ENCODE results near the gene AUTS2.

The AUTS2 gene

GRCh38 chr7:69808391-69808790, 210.1 kb downstream of the AUTS2 start:
- no peak for TF ChIP-seq CTCF (conservative IDR thresholded peaks at IDR 0.05; ENCODE audit: low read length)
- DNase-seq (ENCODE audit: low read depth) = peak; percentile 81
- no peak overlapping the region for H3K4me3 ChIP-seq (ENCODE audit: low read length)

- H3K4me3 ChIP-seq (ENCODE audit: low read length) = no peak overlapping the region
- no peak for DNase-seq (ENCODE audit: low read depth)
- TF ChIP-seq CTCF (conservative IDR thresholded peaks at IDR 0.05; ENCODE audit: low read length) = no peak
Measured at GRCh38 chr7:69811476-69812308, 213.4 kb downstream of the AUTS2 start.

GRCh38 chr7:69812756-69813155, 214.5 kb downstream of the AUTS2 start:
- TF ChIP-seq CTCF (conservative IDR thresholded peaks at IDR 0.05; ENCODE audit: low read length) = no peak

GRCh38 chr7:69813637-69814240, 215.5 kb downstream of the AUTS2 start:
- no peak for TF ChIP-seq CTCF (conservative IDR thresholded peaks at IDR 0.05; ENCODE audit: low read length)
- peak; percentile 54 for DNase-seq (ENCODE audit: low read depth)
- no peak overlapping the region for H3K4me3 ChIP-seq (ENCODE audit: low read length)

More at GRCh38 chr7:69812756-69813155, 214.5 kb downstream of the AUTS2 start:
- no peak for DNase-seq (ENCODE audit: low read depth)
- no peak overlapping the region for H3K4me3 ChIP-seq (ENCODE audit: low read length)

- no peak for TF ChIP-seq CTCF (conservative IDR thresholded peaks at IDR 0.05; ENCODE audit: low read length)
- peak; percentile 95 for DNase-seq (ENCODE audit: low read depth)
Measured at GRCh38 chr7:69814421-69814962, 216.2 kb downstream of the AUTS2 start.

GRCh38 chr7:69816501-69816900, 218.2 kb downstream of the AUTS2 start:
- no peak overlapping the region for H3K4me3 ChIP-seq (ENCODE audit: low read length)
- no peak for DNase-seq (ENCODE audit: low read depth)
- TF ChIP-seq CTCF (conservative IDR thresholded peaks at IDR 0.05; ENCODE audit: low read length) = no peak

More at GRCh38 chr7:69814421-69814962, 216.2 kb downstream of the AUTS2 start:
- peak overlapping the region; percentile 31; the same call in 1 of the 2 replicates for H3K4me3 ChIP-seq (ENCODE audit: low read length)

Data from AG10803 (cell line).